GM12878 (cell line): Measurements from ENCODE around the gene RXFP4. TPM values are rescaled to one million over a fixed set of nuclear protein-coding genes. Genes with fewer than 3 reads are reported as not detected.

Source experiments
- CEBPB ChIP-seq, 2 experiments: fragments of 150-350 bp in 1 of 2; IDR thresholded peaks; 2 replicates each; pipeline ENCODE4 v1.6.1; 2012 to 2014; ENCODE audit warnings: low read depth in 2 of 2, low read length in 2 of 2, borderline replicate concordance in 1 of 2, inconsistent platforms in 1 of 2
- CREM ChIP-seq: IDR thresholded peaks from 2 replicates; pipeline ENCODE4 v1.6.1; 2014; ENCODE audit warnings: antibody characterized with exemption, low read depth
- EGR1 ChIP-seq, 2 experiments: IDR thresholded peaks; 1 replicate in 1 of 2; 2 replicates in 1 of 2; pipeline ENCODE4 v1.6.1; 2011 to 2012; ENCODE audit warnings: low read depth in 2 of 2, low read length in 2 of 2, borderline replicate concordance in 1 of 2, mild to moderate bottlenecking in 1 of 2, moderate library complexity in 1 of 2
- HCFC1 ChIP-seq: fragments of 150-350 bp; IDR thresholded peaks from 2 replicates; pipeline ENCODE4 v1.6.1; 2014; ENCODE audit warnings: low read length
- HDAC6 ChIP-seq: fragments of 200-600 bp; sonication (generic); IDR thresholded peaks from one replicate; pipeline ENCODE4 v1.8.0; 2017; ENCODE audit warnings: antibody characterized with exemption; ENCODE audit not compliant: unreplicated experiment
- IKZF1 ChIP-seq: fragments of 450-650 bp; conservative IDR thresholded peaks from 2 replicates; pipeline ENCODE4 v1.6.1; 2017; ENCODE audit warnings: antibody characterized with exemption, mild to moderate bottlenecking
- MEF2B ChIP-seq: fragments of 450-650 bp; IDR thresholded peaks from 2 replicates; pipeline ENCODE4 v1.6.1; 2018; ENCODE audit warnings: mild to moderate bottlenecking, moderate library complexity; ENCODE audit not compliant: partially characterized antibody, poor library complexity, severe bottlenecking
- POLR2A ChIP-seq: IDR thresholded peaks from 2 replicates; pipeline ENCODE4 v1.6.1; 2011; ENCODE audit warnings: low read depth, mild to moderate bottlenecking, low read length
- TCF7 ChIP-seq: IDR thresholded peaks from 2 replicates; pipeline ENCODE4 v1.6.1; 2014; ENCODE audit warnings: antibody characterized with exemption, borderline replicate concordance
- YBX1 ChIP-seq: fragments of 450-650 bp; IDR thresholded peaks from 2 replicates; pipeline ENCODE4 v1.6.1; 2016; ENCODE audit warnings: antibody characterized with exemption
- polyA plus RNA-seq, 11 experiments: library from polyadenylated mRNA; depleted of rRNA in 4 of 11; unstranded in 6 of 11; stranded (reverse) in 5 of 11; fragments of >200 nt; fragmentation: Nextera tagmentation in 4 of 11; fragmentation: Illumina TruSeq in 1 of 11; extraction: Ambion mirVana in 4 of 11; extraction: Trizol in 1 of 11; gene quantifications; 1 replicate in 1 of 11; 2 replicates in 10 of 11; pipeline versions ENCODE4 v1.2.1 to v1.2.3, GENCODE V29; 2011 to 2016; ENCODE audit warnings: inconsistent platforms in 2 of 11, missing spikeins in 2 of 11, low read depth in 1 of 11
- total RNA-seq, 4 experiments: library from RNA; depleted of rRNA in 3 of 4; stranded (reverse); fragments of >200 nt in 3 of 4; fragmentation: Illumina TruSeq in 1 of 4; extraction: Trizol in 1 of 4; gene quantifications; 2 replicates each; pipeline versions ENCODE4 v1.2.1 to v1.2.3, GENCODE V29; 2013 to 2021
- TF ChIP-seq, protein P1 (sequence below): IDR thresholded peaks from 2 replicates; pipeline ENCODE4 v1.6.1; 2012; ENCODE audit warnings: low read length, inconsistent platforms

RXFP4 gene
- total and polyA plus RNA-seq, 10 of the 15 experiments (the other 5 are each of a cell fraction or from before 2014, with no cell fraction given) = 0.10 to 0.40 (median 0.39) TPM; not detected in 7

DNA sequence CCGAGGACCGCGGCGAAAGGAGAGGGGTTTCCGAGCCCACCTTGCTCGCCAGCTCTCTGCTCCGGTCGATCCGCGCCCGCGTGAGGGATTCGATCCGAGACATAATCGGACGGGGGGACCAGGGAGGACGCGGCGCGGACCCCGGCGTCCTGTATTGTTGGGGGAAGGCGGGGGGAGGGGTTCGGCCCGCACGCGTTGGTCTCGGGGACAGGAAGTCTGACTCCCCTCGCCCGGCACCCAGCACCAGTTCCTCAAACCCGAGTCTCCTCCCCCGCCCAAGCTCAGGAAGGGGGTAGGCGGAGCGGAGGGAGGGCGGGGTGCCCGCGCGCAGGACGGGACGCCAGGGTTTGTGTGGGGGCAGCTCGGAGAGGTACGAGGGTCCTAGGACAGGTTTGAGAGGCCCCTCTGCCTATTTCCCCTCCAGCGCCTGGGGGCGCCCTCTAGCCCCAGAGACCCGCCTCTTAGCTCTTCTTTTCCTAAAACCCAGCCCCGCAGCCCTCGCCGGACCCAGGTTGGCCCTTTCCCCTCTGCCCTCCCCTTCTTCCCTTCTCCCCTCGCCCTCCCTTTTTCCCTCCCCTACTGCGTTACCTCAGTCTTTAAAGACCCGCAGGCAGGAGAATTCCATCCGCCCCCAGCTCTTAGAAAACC, 37.0 kb downstream of the RXFP4 start, which contains the start of gene ARHGEF2 (continued):
- TF ChIP-seq CREM (0 out of 2 replicates have a peak, but pooled peaks have one; percentile 44), IKZF1 (0 out of 2 replicates have a peak, but pooled peaks have one; percentile 15), MEF2B (peak; percentile 29), YBX1 (no peak), POLR2A (peak; percentile 91), TCF7 (no peak), EGR1 (IDR thresholded peaks at IDR 0.05; ENCODE audit: borderline replicate concordance in 1 of 2, low read depth in 2 of 2, low read length in 2 of 2) (peak in 1 of 2 experiments; percentile 84; a peak in 2 of 3 replicates), HDAC6 (no peak), HCFC1 (no peak), CEBPB (IDR thresholded peaks at IDR 0.05; ENCODE audit: borderline replicate concordance in 1 of 2, low read depth in 2 of 2, low read length in 2 of 2) (no peak)
- TF ChIP-seq, protein P1, sequence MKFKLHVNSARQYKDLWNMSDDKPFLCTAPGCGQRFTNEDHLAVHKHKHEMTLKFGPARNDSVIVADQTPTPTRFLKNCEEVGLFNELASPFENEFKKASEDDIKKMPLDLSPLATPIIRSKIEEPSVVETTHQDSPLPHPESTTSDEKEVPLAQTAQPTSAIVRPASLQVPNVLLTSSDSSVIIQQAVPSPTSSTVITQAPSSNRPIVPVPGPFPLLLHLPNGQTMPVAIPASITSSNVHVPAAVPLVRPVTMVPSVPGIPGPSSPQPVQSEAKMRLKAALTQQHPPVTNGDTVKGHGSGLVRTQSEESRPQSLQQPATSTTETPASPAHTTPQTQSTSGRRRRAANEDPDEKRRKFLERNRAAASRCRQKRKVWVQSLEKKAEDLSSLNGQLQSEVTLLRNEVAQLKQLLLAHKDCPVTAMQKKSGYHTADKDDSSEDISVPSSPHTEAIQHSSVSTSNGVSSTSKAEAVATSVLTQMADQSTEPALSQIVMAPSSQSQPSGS = no peak
